ENCODE results near the gene KRT74. TPM values are rescaled to one million over a fixed set of nuclear protein-coding genes. Genes with fewer than 3 reads are reported as not detected.
A peak's percentile ranks its signal among the peaks of the same experiment; 100 is the strongest.

Gene KRT74
- total RNA-seq, 2 experiments from 2014 or later = not detected

DNA sequence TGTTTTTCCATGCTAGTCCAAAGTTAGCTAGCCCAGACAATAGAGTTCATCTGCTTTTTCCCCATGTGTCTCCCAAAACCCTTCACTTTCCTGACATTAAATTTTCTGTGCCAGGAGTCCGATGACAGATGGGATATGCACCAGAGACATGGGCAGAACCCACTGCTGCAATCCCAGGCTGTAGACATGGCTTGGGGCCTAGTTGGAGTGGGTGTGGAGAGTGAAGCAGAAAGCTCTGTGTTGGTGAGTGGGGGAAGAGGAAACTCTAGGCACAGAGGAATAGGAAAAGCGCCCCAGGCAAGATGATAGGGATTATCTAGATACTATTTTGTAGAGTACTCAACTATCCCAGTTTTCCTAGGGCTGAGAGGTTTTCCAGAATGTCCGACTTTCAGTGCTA is 4.8 kb upstream of the KRT74 start:
- Mint-ChIP-seq H3K9me3 (no peaks in the 10 kb centered on the region), H3K36me3 (no peaks in the 10 kb centered on the region), H3K27ac (no peak overlapping the region), H3K4me3 (no peak overlapping the region), H3K27me3 (peaks cover 11% of the 10 kb centered on the region), H3K4me1 (peaks cover 10% of the 10 kb centered on the region)
- ATAC-seq (ENCODE audit: low read depth) (no peak), DNase-seq (no peak)
- POLR2A ChIA-PET = no interaction called here

DNA sequence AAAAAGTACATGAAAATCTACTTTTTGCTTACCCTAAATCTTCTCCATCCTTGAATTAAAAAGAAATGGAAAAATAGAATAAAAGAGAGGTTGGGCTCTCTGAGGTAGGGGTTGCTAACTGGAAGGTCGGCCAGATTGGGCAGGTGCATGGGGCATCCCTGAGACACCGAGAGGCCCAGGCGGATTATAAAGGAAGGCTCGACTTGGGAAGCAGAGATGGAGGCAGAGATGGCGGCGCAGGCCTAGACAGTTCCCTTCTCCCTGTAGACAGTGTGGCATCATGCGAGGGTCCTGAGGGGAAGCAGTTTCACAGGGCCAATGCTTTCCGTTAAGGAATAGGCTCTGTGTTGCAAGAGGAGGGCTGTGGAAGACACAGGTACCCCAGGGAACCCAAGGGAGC is 3.7 kb upstream of the KRT74 start:
- Mint-ChIP-seq H3K4me1 (peaks cover 5% of the 10 kb centered on the region), H3K4me3 (no peak overlapping the region), H3K27ac (no peak overlapping the region), H3K27me3 (peaks cover 13% of the 10 kb centered on the region), H3K36me3 (no peaks in the 10 kb centered on the region), H3K9me3 (no peaks in the 10 kb centered on the region)
- ATAC-seq (ENCODE audit: low read depth) (no peak), DNase-seq (no peak)
- POLR2A ChIA-PET = no interaction called here

DNA sequence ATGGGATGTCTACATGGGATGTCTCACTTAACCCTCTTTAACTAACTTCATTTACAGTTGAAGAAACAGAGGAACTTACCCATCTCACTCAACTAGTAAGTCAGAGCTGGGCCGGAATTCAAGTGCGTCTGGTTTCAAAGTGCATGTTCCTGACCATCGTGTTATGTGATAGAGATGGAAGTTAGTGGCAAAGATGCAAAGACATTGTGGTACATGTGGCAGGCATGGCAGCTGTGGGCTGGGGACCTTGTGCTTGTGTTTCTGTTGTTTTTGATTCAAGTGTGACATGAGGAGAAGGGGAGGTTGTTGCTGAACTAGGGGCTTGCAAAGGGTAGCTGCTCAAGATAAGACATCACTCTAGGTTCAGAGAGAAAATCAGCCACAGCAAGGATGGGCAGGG is 2.3 kb upstream of the KRT74 start:
- no peak for ATAC-seq (ENCODE audit: low read depth)
- POLR2A ChIA-PET = no interaction called here
- Mint-ChIP-seq H3K27me3 (peaks cover 10% of the 10 kb centered on the region), H3K9me3 (no peaks in the 10 kb centered on the region), H3K36me3 (no peaks in the 10 kb centered on the region), H3K27ac (no peak overlapping the region), H3K4me3 (no peak overlapping the region), H3K4me1 (peaks cover 5% of the 10 kb centered on the region)
- DNase-seq = no peak

DNA sequence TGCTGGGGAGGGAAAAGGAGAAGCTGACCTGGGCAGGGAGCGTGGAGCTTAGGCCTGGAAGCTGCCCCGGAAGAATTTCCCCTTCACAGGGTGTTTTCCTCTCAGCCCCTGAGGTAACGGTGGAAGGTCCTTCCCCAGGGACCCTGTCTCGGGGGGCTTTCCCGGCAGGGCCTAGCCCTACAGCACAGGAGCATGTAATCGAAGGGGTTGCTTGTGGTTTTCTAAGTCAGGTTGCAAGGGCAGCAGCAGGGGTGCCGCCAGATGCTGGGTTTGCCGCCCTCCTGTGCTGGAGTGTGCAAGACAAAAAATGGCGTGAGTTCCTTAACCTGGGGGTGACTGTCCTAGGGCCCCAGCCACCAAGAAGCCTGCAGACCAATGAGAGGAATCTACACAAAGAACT is 1.6 kb upstream of the KRT74 start:
- POLR2A ChIA-PET = no interaction called here
- H3K4me1 Mint-ChIP-seq = peaks cover 3% of the 10 kb centered on the region
- ATAC-seq (ENCODE audit: low read depth) (no peak), DNase-seq (peak; percentile 10)
- no peaks in the 10 kb centered on the region for H3K9me3 Mint-ChIP-seq
- no peak overlapping the region for H3K4me3 Mint-ChIP-seq
- H3K27me3 Mint-ChIP-seq = peaks cover 10% of the 10 kb centered on the region
- H3K36me3 Mint-ChIP-seq = no peaks in the 10 kb centered on the region
- no peak overlapping the region for H3K27ac Mint-ChIP-seq

DNA sequence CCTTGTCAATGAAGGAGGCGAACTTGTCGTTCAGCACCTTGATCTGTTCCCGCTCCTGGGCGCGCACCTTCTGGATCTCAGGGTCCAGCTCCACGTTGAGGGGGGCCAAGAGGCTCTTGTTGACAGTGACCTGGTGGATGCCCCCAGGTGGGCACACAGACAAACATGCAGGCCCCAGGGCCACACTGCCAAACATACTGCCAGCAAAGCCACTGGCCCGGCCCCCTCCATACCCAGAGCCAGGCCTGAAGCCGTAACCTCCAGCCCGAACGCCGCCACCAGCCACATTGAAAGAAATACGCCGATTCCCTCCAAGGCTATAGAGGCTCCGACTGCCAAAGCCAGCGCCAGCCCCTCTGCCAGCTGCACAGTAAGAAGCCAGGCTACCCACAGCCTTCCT is 337 bp downstream of the KRT74 start:
- Mint-ChIP-seq H3K4me3 (no peak overlapping the region), H3K4me1 (peaks cover 3% of the 10 kb centered on the region), H3K27ac (no peak overlapping the region), H3K27me3 (peaks cover 4% of the 10 kb centered on the region), H3K9me3 (no peaks in the 10 kb centered on the region), H3K36me3 (no peaks in the 10 kb centered on the region)
- DNase-seq = peak; percentile 23
- no peak for ATAC-seq (ENCODE audit: low read depth)
- POLR2A ChIA-PET = no interaction called here

DNA sequence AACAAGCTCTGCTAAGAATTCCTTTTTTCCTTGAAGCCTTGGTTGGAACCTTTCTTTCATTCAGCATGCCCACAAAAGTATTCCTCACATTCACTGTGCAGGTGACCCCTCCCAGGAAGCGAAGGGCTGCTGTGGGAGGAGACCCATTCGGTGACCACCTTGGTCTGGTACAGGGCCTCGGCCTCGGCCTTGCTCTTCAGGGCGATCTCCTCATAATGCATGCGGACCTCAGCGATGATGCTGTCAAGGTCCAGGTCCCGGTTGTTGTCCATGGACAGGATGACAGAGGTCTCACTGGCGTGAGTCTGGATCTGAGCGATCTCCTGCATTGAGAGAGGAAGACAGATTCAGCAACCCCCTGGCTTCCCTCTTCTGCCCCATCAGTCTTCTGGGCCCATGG is 3.1 kb downstream of the KRT74 start:
- no peak overlapping the region for H3K27ac Mint-ChIP-seq
- DNase-seq (no peak), ATAC-seq (ENCODE audit: low read depth) (no peak)
- H3K27me3 Mint-ChIP-seq = peaks cover 7% of the 10 kb centered on the region
- peaks cover 3% of the 10 kb centered on the region for H3K4me1 Mint-ChIP-seq
- H3K9me3 Mint-ChIP-seq = no peaks in the 10 kb centered on the region
- no peaks in the 10 kb centered on the region for H3K36me3 Mint-ChIP-seq
- POLR2A ChIA-PET = no interaction called here
- H3K4me3 Mint-ChIP-seq = no peak overlapping the region

DNA sequence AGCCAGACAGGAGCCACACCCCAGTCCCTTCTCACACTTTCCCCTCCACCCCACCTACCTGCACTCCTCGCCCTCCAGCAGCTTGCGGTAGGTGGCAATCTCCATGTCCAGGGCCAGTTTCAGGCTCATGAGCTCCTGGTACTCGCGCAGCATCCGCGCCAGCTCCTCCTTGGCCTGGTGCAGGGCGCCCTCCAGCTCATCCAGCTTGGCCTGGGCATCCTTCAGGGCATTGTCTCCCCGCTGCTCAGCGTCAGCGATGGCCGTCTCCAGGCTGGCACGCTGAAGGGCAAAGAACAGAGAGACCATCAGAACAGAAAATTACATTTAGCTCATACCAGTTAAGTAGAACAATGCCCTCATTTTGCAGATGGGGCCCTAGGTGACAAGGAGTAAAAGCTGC is 5.5 kb downstream of the KRT74 start:
- H3K9me3 Mint-ChIP-seq = no peaks in the 10 kb centered on the region
- H3K36me3 Mint-ChIP-seq = no peaks in the 10 kb centered on the region
- POLR2A ChIA-PET = no interaction called here
- no peak overlapping the region for H3K27ac Mint-ChIP-seq
- DNase-seq (no peak), ATAC-seq (ENCODE audit: low read depth) (no peak)
- peaks cover 13% of the 10 kb centered on the region for H3K27me3 Mint-ChIP-seq
- no peaks in the 10 kb centered on the region for H3K4me1 Mint-ChIP-seq
- no peak overlapping the region for H3K4me3 Mint-ChIP-seq

DNA sequence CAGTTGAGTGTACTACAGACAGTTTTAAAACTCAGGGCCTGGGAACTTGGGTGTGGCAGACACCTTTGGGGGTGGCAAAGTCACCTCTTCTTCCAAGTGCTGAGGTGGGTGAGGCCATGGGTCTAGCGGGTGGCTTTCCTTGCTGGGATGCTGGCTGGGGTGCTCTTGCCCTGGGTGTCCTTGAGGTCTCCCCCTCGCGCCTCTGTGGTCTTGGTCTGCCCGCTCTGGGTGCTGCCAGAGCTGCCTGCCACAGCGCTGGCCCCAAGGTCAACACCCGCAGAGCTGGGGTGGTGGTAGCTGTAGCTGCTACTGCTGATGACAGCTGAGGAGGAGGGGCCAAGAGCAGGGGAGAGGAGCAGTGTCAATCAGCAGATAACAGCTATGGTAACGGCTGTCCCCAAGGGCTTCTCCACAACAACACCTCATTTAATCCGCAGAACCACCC is 6.8 kb downstream of the KRT74 start:
- no peaks in the 10 kb centered on the region for H3K36me3 Mint-ChIP-seq
- H3K4me3 Mint-ChIP-seq = no peak overlapping the region
- ATAC-seq (ENCODE audit: low read depth) (no peak), DNase-seq (no peak)
- H3K27me3 Mint-ChIP-seq = peaks cover 21% of the 10 kb centered on the region
- H3K4me1 Mint-ChIP-seq = no peaks in the 10 kb centered on the region
- H3K27ac Mint-ChIP-seq = no peak overlapping the region
- H3K9me3 Mint-ChIP-seq = no peaks in the 10 kb centered on the region
- POLR2A ChIA-PET = no interaction called here

DNA sequence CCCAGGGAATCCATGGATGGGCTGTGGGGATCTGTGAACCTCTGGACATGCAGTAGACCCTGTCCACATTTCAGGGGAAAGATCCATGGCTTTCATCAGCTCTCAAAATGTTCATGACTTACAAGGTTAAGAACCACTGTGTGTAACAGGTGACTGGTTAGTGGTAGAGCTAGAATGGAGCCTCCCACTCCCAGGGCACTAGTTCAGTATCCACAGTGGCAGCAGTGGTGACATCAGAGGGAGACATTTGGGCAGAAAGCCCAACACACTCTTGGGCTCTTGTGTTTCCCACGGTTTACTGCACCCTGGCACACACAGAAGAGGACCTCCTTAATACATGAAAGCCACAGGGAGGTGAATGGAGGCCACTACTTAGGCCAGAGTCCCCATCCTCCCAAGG is 9.1 kb downstream of the KRT74 start:
- Mint-ChIP-seq H3K4me1 (no peaks in the 10 kb centered on the region), H3K36me3 (no peaks in the 10 kb centered on the region), H3K27me3 (peaks cover 31% of the 10 kb centered on the region), H3K27ac (no peak overlapping the region), H3K4me3 (no peak overlapping the region), H3K9me3 (no peaks in the 10 kb centered on the region)
- ATAC-seq (ENCODE audit: low read depth) (no peak), DNase-seq (no peak)
- POLR2A ChIA-PET = no interaction called here

DNA sequence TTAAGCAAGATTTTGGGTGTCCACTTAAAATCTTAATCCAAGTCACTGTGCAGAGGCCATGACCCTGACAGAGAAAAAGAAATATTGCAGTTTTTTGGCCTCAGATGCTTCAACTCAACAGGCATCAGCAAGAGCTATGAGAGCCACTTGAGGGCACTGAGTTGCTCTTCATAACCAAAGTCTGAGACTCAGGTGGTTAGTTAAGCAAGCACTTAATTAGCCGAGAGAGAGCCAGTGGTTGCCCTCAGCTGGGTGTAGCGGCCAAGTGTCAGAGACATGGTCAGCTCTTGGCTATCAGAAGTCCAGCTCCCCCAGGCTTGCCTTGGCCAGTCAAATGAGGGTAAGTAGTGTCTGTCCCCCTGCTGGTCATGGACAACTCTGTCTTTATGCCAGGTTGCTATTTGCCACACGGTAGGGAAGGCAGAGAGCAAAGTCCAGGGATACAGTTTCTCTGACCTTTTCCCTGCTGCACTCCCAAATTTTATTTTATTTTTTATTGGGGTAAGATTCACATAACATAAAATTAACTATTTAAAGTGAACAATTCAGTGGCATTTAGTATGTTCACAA is 11.7 kb downstream of the KRT74 start:
- Mint-ChIP-seq H3K9me3 (no peaks in the 10 kb centered on the region), H3K36me3 (no peaks in the 10 kb centered on the region), H3K27ac (no peak overlapping the region), H3K4me3 (no peak overlapping the region), H3K27me3 (peaks cover 31% of the 10 kb centered on the region), H3K4me1 (no peaks in the 10 kb centered on the region)
- DNase-seq = no peak
- no peak for ATAC-seq (ENCODE audit: low read depth)
- POLR2A ChIA-PET = no interaction called here

DNA sequence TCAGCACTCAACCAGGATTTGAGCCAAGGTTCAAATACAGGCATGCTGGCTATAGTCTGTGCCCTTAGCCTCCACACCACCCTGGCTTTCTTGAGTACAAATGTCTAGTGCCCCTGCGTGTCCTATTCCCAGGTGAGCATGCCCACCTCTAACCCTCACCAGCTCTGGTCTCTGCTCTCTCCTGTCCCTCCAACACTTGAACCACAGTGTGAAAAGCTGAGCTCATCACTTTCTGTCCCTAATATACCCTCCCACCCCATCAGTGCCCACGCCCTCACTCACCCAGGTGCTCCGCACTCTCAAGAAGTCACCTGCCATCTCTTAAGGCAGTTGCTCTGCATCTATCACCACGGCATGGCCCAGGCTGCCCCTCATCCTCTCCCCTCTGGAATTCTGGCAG is 13.7 kb downstream of the KRT74 start:
- no peak for DNase-seq
- ATAC-seq (ENCODE audit: low read depth) = no peak
- Mint-ChIP-seq H3K27ac (no peak overlapping the region), H3K4me3 (no peak overlapping the region), H3K36me3 (no peaks in the 10 kb centered on the region), H3K4me1 (no peaks in the 10 kb centered on the region), H3K9me3 (no peaks in the 10 kb centered on the region), H3K27me3 (peaks cover 28% of the 10 kb centered on the region)
- POLR2A ChIA-PET = no interaction called here

DNA sequence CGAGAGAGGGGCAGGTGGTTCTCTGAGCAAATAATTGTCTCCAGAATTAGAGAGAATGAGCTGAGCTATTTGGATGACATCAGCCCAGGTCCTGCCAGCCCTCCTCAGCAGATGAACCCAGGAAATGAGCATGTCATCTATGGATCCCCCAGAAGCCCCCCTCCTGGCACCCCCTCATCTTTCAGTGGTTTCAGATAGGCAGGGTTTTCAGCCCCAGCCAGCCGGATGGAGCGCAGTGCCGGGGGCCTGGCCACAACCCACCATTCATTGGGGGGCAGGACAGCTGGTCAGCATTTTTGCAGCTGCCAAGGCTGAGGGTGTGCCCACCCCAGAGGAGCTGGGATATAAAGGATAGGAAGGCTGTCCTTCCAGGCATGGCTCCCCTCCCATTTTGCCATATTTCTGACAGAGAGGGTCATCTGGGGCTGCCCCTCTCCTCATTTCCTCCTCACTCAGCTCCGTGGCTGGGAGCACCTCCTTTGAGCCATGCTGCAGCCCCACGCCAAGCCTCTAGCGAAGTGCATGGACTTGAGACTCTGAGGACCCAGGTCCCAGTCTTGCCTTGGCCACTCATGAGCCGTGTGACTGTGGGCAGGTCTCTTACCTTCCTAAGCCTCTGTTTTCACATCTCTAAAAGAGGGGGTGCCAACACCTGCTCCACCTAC is 14.7 kb downstream of the KRT74 start:
- Mint-ChIP-seq H3K27me3 (peaks cover 27% of the 10 kb centered on the region), H3K36me3 (no peaks in the 10 kb centered on the region), H3K9me3 (no peaks in the 10 kb centered on the region), H3K4me1 (no peaks in the 10 kb centered on the region), H3K4me3 (no peak overlapping the region), H3K27ac (no peak overlapping the region)
- POLR2A ChIA-PET = no interaction called here
- DNase-seq (no peak), ATAC-seq (ENCODE audit: low read depth) (no peak)

DNA sequence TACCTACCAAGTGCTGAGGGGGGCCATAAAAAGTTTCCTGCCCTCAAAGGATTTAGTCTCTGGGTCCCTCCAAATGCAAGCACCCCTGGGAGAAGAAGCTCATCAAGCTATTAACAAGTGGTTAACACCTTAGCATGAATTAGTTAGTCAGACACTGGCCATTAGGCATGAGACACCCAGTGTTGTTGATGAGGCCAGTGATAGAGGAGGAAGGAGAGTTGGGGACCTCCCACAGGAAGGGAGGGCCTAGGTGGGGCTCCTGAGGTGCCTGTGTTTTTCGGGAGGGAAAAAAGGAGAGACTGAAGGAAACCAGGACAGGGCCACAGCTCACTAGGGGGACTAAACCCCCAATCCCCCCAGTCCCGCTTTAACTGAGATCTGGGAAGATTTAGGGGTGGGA is 16.2 kb downstream of the KRT74 start:
- POLR2A ChIA-PET = no interaction called here
- DNase-seq (no peak), ATAC-seq (ENCODE audit: low read depth) (no peak)
- Mint-ChIP-seq H3K4me3 (no peak overlapping the region), H3K4me1 (no peaks in the 10 kb centered on the region), H3K27ac (no peak overlapping the region), H3K27me3 (peaks cover 19% of the 10 kb centered on the region), H3K9me3 (no peaks in the 10 kb centered on the region), H3K36me3 (no peaks in the 10 kb centered on the region)

DNA sequence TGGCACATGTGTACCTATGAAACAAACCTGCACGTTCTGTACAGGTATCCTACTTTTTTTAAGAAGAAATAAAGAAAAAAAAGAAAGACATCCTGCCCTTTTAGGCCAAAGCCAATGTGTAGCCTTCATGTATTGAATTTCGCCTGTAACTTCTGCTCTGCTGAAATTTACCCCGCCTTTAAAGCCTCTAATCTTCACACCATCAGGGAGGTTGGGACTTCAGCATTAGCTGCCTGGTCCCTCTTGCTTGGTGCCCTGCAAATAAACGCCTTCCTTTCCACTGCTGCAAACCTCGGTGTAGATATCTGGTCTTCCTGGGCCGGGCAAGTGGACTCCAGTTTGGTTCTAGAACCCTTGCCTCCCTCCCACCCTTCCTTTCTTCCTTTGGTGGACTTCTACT is 18.1 kb downstream of the KRT74 start:
- Mint-ChIP-seq H3K4me3 (no peak overlapping the region), H3K4me1 (no peaks in the 10 kb centered on the region), H3K9me3 (no peaks in the 10 kb centered on the region), H3K27ac (no peak overlapping the region), H3K27me3 (peaks cover 9% of the 10 kb centered on the region), H3K36me3 (no peaks in the 10 kb centered on the region)
- ATAC-seq (ENCODE audit: low read depth) (no peak), DNase-seq (no peak)
- POLR2A ChIA-PET = no interaction called here
